Activated T-cell treated with anti-CD3 and anti-CD28 coated beads, Interleukin-2, amount 50 U/mL, for 48 hours (primary cell): ENCODE data around the gene GSS.

Source experiments
- DNase-seq, 2 experiments: peaks; one replicate each; pipeline ENCODE4 v3.0.0-alpha.2; 2020

GSS gene

GRCh38 chr20:34992751-34993417 lies 37.3 kb upstream of the GSS start:
- no peak for DNase-seq

- DNase-seq = no peak
Observed at GRCh38 chr20:34990661-34991214, 35.1 kb upstream of the GSS start.

GRCh38 chr20:34990231-34990630 lies 34.6 kb upstream of the GSS start:
- no peak for DNase-seq

GRCh38 chr20:34989670-34990069 lies 34.1 kb upstream of the GSS start:
- no peak for DNase-seq

GRCh38 chr20:34989118-34989517 lies 33.5 kb upstream of the GSS start:
- no peak for DNase-seq

GRCh38 chr20:34988191-34988540 lies 32.6 kb upstream of the GSS start:
- no peak for DNase-seq

- DNase-seq = no peak
Observed at GRCh38 chr20:34987288-34988190, 31.9 kb upstream of the GSS start.

- no peak for DNase-seq
Observed at GRCh38 chr20:34986311-34987287, 31.0 kb upstream of the GSS start.

GRCh38 chr20:34985461-34986310 lies 30.1 kb upstream of the GSS start:
- no peak for DNase-seq

- no peak for DNase-seq
Observed at GRCh38 chr20:34984756-34985261, 29.2 kb upstream of the GSS start.

GRCh38 chr20:34983995-34984735 lies 28.6 kb upstream of the GSS start:
- DNase-seq = no peak

GRCh38 chr20:34983089-34983820 lies 27.6 kb upstream of the GSS start:
- no peak for DNase-seq

GRCh38 chr20:34982270-34983088 lies 26.9 kb upstream of the GSS start:
- DNase-seq = no peak

- no peak for DNase-seq
Observed at GRCh38 chr20:34980543-34981233, 25.1 kb upstream of the GSS start.

- peak; percentile 41 to 48 for DNase-seq
Observed at GRCh38 chr20:34979366-34980153, 24.0 kb upstream of the GSS start.

- no peak for DNase-seq
Observed at GRCh38 chr20:34978092-34978744, 22.6 kb upstream of the GSS start.
